ENCODE measurements around the gene SPAAR. TPM values are rescaled to one million over a fixed set of nuclear protein-coding genes. Genes with fewer than 3 reads are reported as not detected.

The SPAAR gene
- total RNA-seq, 6 experiments from 2014 or later: 0.19 to 0.34 (median 0.23) TPM; not detected in 1

DNA sequence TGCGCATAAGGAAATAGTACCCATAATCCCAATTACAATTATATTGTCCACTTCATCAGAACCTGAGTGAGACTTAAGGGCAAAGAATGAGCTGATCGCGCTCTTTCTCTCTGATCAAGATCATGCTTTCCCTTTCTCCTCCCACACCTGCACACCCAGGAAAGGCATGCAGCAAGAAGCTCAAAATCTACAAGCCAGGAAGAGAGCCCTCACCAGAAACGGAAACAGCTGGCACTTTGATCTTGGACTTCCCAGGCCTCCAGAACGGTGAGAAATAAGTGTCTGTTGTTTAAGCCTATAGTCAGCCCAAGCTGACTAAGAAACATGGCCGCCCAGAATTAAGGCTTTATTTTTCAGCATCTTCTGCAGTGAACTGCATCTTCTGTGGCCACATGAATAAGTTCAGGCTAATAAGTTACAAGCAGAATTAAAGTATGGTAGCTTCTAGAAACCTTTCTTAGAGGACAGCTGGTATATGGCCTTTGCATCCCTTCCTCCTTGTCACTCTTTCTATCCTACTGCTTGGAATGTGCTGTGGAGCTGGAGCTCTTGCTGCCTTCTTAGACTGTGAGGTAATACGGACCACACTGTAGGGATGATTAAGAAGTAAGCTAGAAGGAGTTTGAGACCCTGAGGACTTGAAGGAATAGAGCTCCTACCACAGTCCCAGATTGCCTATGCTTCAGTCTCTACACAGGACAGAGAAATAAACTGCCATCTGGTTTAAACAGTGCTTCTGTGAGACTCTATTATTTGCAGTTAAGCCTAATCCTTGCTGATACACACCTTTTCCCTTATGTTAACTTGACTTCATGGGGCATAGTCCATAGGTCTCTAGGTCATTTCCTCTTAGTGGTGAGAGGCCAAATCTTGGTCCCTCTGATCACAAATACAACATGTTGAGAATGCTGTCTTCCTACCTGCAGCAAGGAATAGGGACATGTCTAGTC is 31.4 kb downstream of the SPAAR start:
- DNase-seq: no peak
- Mint-ChIP-seq H3K9me3 (peaks cover 4% of the 10 kb centered on the region), H3K27ac (peak overlapping the region; percentile 53; the same call in 1 of the 2 replicates), H3K27me3 (ENCODE audit: insufficient read depth) (no peaks in the 10 kb centered on the region), H3K4me1 (ENCODE audit: low read depth) (peaks cover 76% of the 10 kb centered on the region), H3K4me3 (no peak overlapping the region), H3K36me3 (ENCODE audit: low read depth) (peaks cover 8% of the 10 kb centered on the region)
- TF ChIP-seq, protein P1, sequence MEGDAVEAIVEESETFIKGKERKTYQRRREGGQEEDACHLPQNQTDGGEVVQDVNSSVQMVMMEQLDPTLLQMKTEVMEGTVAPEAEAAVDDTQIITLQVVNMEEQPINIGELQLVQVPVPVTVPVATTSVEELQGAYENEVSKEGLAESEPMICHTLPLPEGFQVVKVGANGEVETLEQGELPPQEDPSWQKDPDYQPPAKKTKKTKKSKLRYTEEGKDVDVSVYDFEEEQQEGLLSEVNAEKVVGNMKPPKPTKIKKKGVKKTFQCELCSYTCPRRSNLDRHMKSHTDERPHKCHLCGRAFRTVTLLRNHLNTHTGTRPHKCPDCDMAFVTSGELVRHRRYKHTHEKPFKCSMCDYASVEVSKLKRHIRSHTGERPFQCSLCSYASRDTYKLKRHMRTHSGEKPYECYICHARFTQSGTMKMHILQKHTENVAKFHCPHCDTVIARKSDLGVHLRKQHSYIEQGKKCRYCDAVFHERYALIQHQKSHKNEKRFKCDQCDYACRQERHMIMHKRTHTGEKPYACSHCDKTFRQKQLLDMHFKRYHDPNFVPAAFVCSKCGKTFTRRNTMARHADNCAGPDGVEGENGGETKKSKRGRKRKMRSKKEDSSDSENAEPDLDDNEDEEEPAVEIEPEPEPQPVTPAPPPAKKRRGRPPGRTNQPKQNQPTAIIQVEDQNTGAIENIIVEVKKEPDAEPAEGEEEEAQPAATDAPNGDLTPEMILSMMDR (IDR thresholded peaks at IDR 0.05): no peak

DNA sequence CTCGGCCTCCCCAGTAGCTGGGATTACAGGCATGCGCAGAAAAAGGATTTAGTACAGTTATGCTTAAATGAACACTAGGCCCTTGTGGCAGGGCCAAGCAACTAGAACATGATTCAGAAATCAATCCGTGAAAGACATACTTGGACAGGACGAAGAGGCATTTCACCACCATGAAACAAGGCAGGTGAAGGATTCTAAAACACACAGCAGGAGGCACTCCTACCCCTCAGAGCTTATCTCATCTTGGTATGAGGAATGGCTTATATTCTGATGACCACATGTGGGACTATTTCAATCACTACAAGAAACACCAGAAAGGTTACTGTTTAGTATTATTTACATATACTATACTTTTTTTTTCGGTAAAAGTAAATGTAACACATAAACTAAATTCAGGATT is 33.0 kb downstream of the SPAAR start:
- H3K27me3 Mint-ChIP-seq (ENCODE audit: insufficient read depth): no peaks in the 10 kb centered on the region

DNA sequence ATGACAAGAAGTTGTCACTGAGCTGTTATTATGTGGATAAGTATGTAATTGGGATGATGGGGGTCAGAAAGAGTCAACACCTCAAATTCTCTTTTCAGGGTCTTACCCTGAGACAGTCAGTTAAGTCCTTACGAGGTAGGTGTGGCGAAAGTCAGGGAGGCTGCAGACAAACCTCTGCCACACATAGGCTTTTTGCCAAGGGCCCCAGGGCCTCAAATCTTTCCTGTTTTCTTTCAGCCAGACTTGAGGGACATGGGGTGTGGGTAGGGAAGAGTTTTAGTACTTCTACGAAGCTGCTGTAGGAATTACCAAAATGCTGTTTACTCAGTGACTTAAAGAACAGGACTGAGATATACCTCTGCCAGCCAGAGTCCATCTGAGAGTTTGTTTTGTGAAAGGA is 34.9 kb downstream of the SPAAR start:
- Mint-ChIP-seq H3K4me1 (ENCODE audit: low read depth) (peaks cover 56% of the 10 kb centered on the region), H3K27ac (no peak overlapping the region), H3K4me3 (no peak overlapping the region), H3K27me3 (ENCODE audit: insufficient read depth) (no peaks in the 10 kb centered on the region), H3K36me3 (ENCODE audit: low read depth) (no peaks in the 10 kb centered on the region), H3K9me3 (no peaks in the 10 kb centered on the region)
- TF ChIP-seq, protein P1 (IDR thresholded peaks at IDR 0.05): no peak
- DNase-seq: no peak

More for the DNA sequence above, 33.0 kb downstream of the SPAAR start:
- Mint-ChIP-seq H3K9me3 (peaks cover under 1% of the 10 kb centered on the region), H3K4me3 (no peak overlapping the region), H3K4me1 (ENCODE audit: low read depth) (peaks cover 65% of the 10 kb centered on the region), H3K36me3 (ENCODE audit: low read depth) (peaks cover 3% of the 10 kb centered on the region), H3K27ac (no peak overlapping the region)
- DNase-seq: no peak
- TF ChIP-seq, protein P1 (IDR thresholded peaks at IDR 0.05): no peak

- no peak for DNase-seq
- no peaks in the 10 kb centered on the region for H3K27me3 Mint-ChIP-seq (ENCODE audit: insufficient read depth)
- no peaks in the 10 kb centered on the region for H3K36me3 Mint-ChIP-seq (ENCODE audit: low read depth)
- peak overlapping the region; percentile 87; the same call in 1 of the 2 replicates for H3K27ac Mint-ChIP-seq
- TF ChIP-seq, protein P1 (IDR thresholded peaks at IDR 0.05): no peak
- H3K4me1 Mint-ChIP-seq (ENCODE audit: low read depth): peaks cover 56% of the 10 kb centered on the region
- H3K9me3 Mint-ChIP-seq: no peaks in the 10 kb centered on the region
- H3K4me3 Mint-ChIP-seq: no peak overlapping the region
These were observed 35.6 kb downstream of the SPAAR start for GRCh38 chr9:35944841-35945240.

GRCh38 chr9:35945341-35946018 is 36.2 kb downstream of the SPAAR start:
- Mint-ChIP-seq H3K4me1 (ENCODE audit: low read depth) (peaks cover 49% of the 10 kb centered on the region), H3K9me3 (no peaks in the 10 kb centered on the region), H3K27me3 (ENCODE audit: insufficient read depth) (no peaks in the 10 kb centered on the region), H3K27ac (peak overlapping the region; percentile 87), H3K36me3 (ENCODE audit: low read depth) (no peaks in the 10 kb centered on the region), H3K4me3 (peak overlapping the region; percentile 67)
- TF ChIP-seq, protein P1 (IDR thresholded peaks at IDR 0.05): peak; percentile 88
- DNase-seq: peak; percentile 72
